Astrocyte (in vitro differentiated cells and primary cell): ENCODE measurements around the gene STARD8. TPM values are rescaled to one million over a fixed set of nuclear protein-coding genes. Genes with fewer than 3 reads are reported as not detected.
"Not testable (repeated sequence)": the region's sequence is repeated elsewhere in the genome, so short reads cannot be mapped to it uniquely, and the experiment has no call there.

ENCODE experiments used
- DNase-seq: peaks from one replicate; pipeline ENCODE4 v3.0.0-alpha.2; 2010; ENCODE audit warnings: low read depth
- FAIRE-seq: peaks from 2 replicates; lab custom pipeline; 2011; peaks lifted over from hg19 to GRCh38; lab: Jason Lieb, UNC
- H2AFZ ChIP-seq: 2 replicates; pipeline ENCODE4 v1.6.0; 2012; ENCODE audit warnings: low read depth, low read length, inconsistent platforms
- H3K27ac ChIP-seq: 2 replicates; pipeline ENCODE4 v1.5.1; 2011; ENCODE audit warnings: low read depth, low read length, inconsistent platforms
- H3K27me3 ChIP-seq: 2 replicates; pipeline ENCODE4 v1.6.0; 2011; ENCODE audit warnings: low read length, inconsistent platforms; ENCODE audit not compliant: insufficient read depth
- H3K36me3 ChIP-seq: 2 replicates; pipeline ENCODE4 v1.5.1; 2011; ENCODE audit warnings: low read length, inconsistent platforms; ENCODE audit not compliant: insufficient read depth
- H3K4me1 ChIP-seq: 2 replicates; pipeline ENCODE4 v1.5.1; 2011; ENCODE audit warnings: low read length, inconsistent platforms; ENCODE audit not compliant: insufficient read depth
- H3K4me2 ChIP-seq: 2 replicates; pipeline ENCODE4 v1.6.0; 2012; ENCODE audit warnings: low read length, inconsistent platforms
- H3K4me3 ChIP-seq: 2 replicates; pipeline ENCODE4 v1.5.1; 2011; ENCODE audit warnings: low read depth, mild to moderate bottlenecking, low read length, inconsistent platforms; ENCODE audit not compliant: insufficient read depth
- H3K79me2 ChIP-seq: 2 replicates; pipeline ENCODE4 v1.6.0; 2012; ENCODE audit warnings: mild to moderate bottlenecking, low read length, inconsistent platforms; ENCODE audit not compliant: insufficient read depth
- H3K9ac ChIP-seq: 2 replicates; pipeline ENCODE4 v1.6.0; 2012; ENCODE audit warnings: mild to moderate bottlenecking, low read length, inconsistent platforms
- H3K9me3 ChIP-seq: 2 replicates; pipeline ENCODE4 v1.5.1; 2012; ENCODE audit warnings: low read depth, mild to moderate bottlenecking, low read length, inconsistent platforms; ENCODE audit not compliant: insufficient read depth
- H4K20me1 ChIP-seq: 2 replicates; pipeline ENCODE4 v1.6.0; 2012; ENCODE audit warnings: low read length, inconsistent platforms; ENCODE audit not compliant: insufficient read depth
- H3K27ac Mint-ChIP-seq: one replicate; pipeline ENCODE4 v1.8.0; 2021; ENCODE audit warnings: mild to moderate bottlenecking, mixed read lengths; ENCODE audit not compliant: unreplicated experiment
- H3K27me3 Mint-ChIP-seq: one replicate; pipeline ENCODE4 v1.8.0; 2021; ENCODE audit warnings: low read depth, mixed read lengths; ENCODE audit not compliant: unreplicated experiment
- H3K36me3 Mint-ChIP-seq: one replicate; pipeline ENCODE4 v1.8.0; 2021; ENCODE audit warnings: low read depth, mixed read lengths; ENCODE audit not compliant: unreplicated experiment
- H3K4me1 Mint-ChIP-seq: one replicate; pipeline ENCODE4 v1.8.0; 2021; ENCODE audit warnings: low read depth, mixed read lengths; ENCODE audit not compliant: unreplicated experiment
- H3K4me3 Mint-ChIP-seq: one replicate; pipeline ENCODE4 v1.8.0; 2021; ENCODE audit warnings: mild to moderate bottlenecking, moderate library complexity, mixed read lengths; ENCODE audit not compliant: unreplicated experiment
- H3K9me3 Mint-ChIP-seq: one replicate; pipeline ENCODE4 v1.8.0; 2021; ENCODE audit warnings: mild to moderate bottlenecking, mixed read lengths; ENCODE audit not compliant: unreplicated experiment
- CTCF ChIP-seq: IDR thresholded peaks from 2 replicates; pipeline ENCODE4 v1.5.1; 2011; ENCODE audit warnings: low read depth, mild to moderate bottlenecking, inconsistent platforms, low read length, moderate library complexity; ENCODE audit not compliant: insufficient read depth
- EZH2 ChIP-seq: IDR thresholded peaks from 2 replicates; pipeline ENCODE4 v1.6.1; 2012; ENCODE audit warnings: mild to moderate bottlenecking, low read length, inconsistent platforms; ENCODE audit not compliant: insufficient read depth
- total RNA-seq: library from RNA; stranded (reverse); gene quantifications from 2 replicates; pipeline ENCODE4 v1.2.1, GENCODE V29; 2021

The STARD8 gene
- total RNA-seq, 1 donor from 2014 or later, result 1.3 TPM

GRCh38 chrX:68731254-68731653 is 83.8 kb downstream of the STARD8 start:
- Histone ChIP-seq H3K27me3 (no peaks in the 10 kb centered on the region), H3K4me3 (no peak overlapping the region), H2AFZ (no peak overlapping the region), H3K27ac (no peak overlapping the region), H3K9me3 (no peaks in the 10 kb centered on the region), H3K36me3 (no peaks in the 10 kb centered on the region), H3K4me2 (no peak overlapping the region), H4K20me1 (no peaks in the 10 kb centered on the region), H3K79me2 (no peaks in the 10 kb centered on the region), H3K9ac (no peak overlapping the region), H3K4me1 (no peaks in the 10 kb centered on the region)
- Mint-ChIP-seq H3K36me3 (no peaks in the 10 kb centered on the region), H3K4me1 (no peaks in the 10 kb centered on the region), H3K27me3 (peaks cover 3% of the 10 kb centered on the region), H3K4me3 (no peak overlapping the region), H3K27ac (no peak overlapping the region), H3K9me3 (no peaks in the 10 kb centered on the region)
- FAIRE-seq (no peak), DNase-seq (no peak)
- TF ChIP-seq EZH2, result no peak
- TF ChIP-seq CTCF, result no peak

- FAIRE-seq (peak; percentile 26), DNase-seq (peak; percentile 2)
- Histone ChIP-seq H3K4me3 (no peak overlapping the region), H3K36me3 (no peaks in the 10 kb centered on the region), H2AFZ (no peak overlapping the region), H3K4me2 (no peak overlapping the region), H3K9me3 (no peaks in the 10 kb centered on the region), H3K27ac (no peak overlapping the region), H3K79me2 (no peaks in the 10 kb centered on the region), H3K27me3 (no peaks in the 10 kb centered on the region), H3K9ac (no peak overlapping the region), H4K20me1 (no peaks in the 10 kb centered on the region), H3K4me1 (no peaks in the 10 kb centered on the region)
- no peaks in the 10 kb centered on the region for H3K9me3 Mint-ChIP-seq
- H3K36me3 Mint-ChIP-seq, result no peaks in the 10 kb centered on the region
- H3K27ac Mint-ChIP-seq, result no peak overlapping the region
- no peaks in the 10 kb centered on the region for H3K4me1 Mint-ChIP-seq
- no peak for TF ChIP-seq EZH2
- peak; percentile 51 for TF ChIP-seq CTCF
- H3K4me3 Mint-ChIP-seq, result no peak overlapping the region
- peaks cover 3% of the 10 kb centered on the region for H3K27me3 Mint-ChIP-seq
These were observed 85.5 kb downstream of the STARD8 start for GRCh38 chrX:68732906-68733493.

GRCh38 chrX:68735266-68735665 is 87.8 kb downstream of the STARD8 start:
- Histone ChIP-seq H4K20me1 (no peaks in the 10 kb centered on the region), H3K4me1 (no peaks in the 10 kb centered on the region), H3K36me3 (no peaks in the 10 kb centered on the region), H3K27ac (no peak overlapping the region), H3K9me3 (no peaks in the 10 kb centered on the region), H3K79me2 (no peaks in the 10 kb centered on the region), H3K4me2 (no peak overlapping the region), H3K27me3 (no peaks in the 10 kb centered on the region), H3K4me3 (no peak overlapping the region), H3K9ac (no peak overlapping the region), H2AFZ (no peak overlapping the region)
- H3K27ac Mint-ChIP-seq, result no peak overlapping the region
- FAIRE-seq (no peak), DNase-seq (no peak)
- no peak overlapping the region for H3K4me3 Mint-ChIP-seq
- TF ChIP-seq EZH2 (no peak), CTCF (no peak)
- H3K27me3 Mint-ChIP-seq, result peaks cover 5% of the 10 kb centered on the region
- H3K36me3 Mint-ChIP-seq, result no peaks in the 10 kb centered on the region
- no peaks in the 10 kb centered on the region for H3K9me3 Mint-ChIP-seq
- no peaks in the 10 kb centered on the region for H3K4me1 Mint-ChIP-seq

- H3K27ac Mint-ChIP-seq, H3K4me1 Mint-ChIP-seq, FAIRE-seq, H3K4me1 ChIP-seq, DNase-seq, H3K36me3 Mint-ChIP-seq, H3K9me3 ChIP-seq, H3K27ac ChIP-seq, H3K27me3 ChIP-seq, H3K4me2 ChIP-seq, H3K27me3 Mint-ChIP-seq, H2AFZ ChIP-seq, H3K79me2 ChIP-seq, H3K9me3 Mint-ChIP-seq, H3K4me3 Mint-ChIP-seq, H3K9ac ChIP-seq, H3K36me3 ChIP-seq, H3K4me3 ChIP-seq, H4K20me1 ChIP-seq: not testable (repeated sequence)
These were observed 94.4 kb downstream of the STARD8 start for GRCh38 chrX:68741864-68742263.
